Dermis lymphatic vessel endothelial cell (primary cell): ENCODE measurements around the gene RBP3. TPM values are rescaled to one million over a fixed set of nuclear protein-coding genes. Genes with fewer than 3 reads are reported as not detected.

Experiments used
- total RNA-seq: library from RNA; depleted of rRNA; stranded (reverse); fragments of >200 nt; gene quantifications from 2 replicates; pipeline ENCODE4 v1.2.1, GENCODE V29; 2014

RBP3 gene
- total RNA-seq = not detected in 2 replicates

GRCh38 chr10:47348138-47348651, at the start of gene RBP3:
RBP3 (plus strand) TSS chr10:47348363; CDS start chr10:47348485, 122 bp downstream.

GRCh38 chr10:47299611-47300428, 48.3 kb upstream of the RBP3 start, which contains the start of gene GDF10:
GDF10 (plus strand) TSS chr10:47300197; CDS start chr10:47300652, 455 bp downstream.

DNA sequence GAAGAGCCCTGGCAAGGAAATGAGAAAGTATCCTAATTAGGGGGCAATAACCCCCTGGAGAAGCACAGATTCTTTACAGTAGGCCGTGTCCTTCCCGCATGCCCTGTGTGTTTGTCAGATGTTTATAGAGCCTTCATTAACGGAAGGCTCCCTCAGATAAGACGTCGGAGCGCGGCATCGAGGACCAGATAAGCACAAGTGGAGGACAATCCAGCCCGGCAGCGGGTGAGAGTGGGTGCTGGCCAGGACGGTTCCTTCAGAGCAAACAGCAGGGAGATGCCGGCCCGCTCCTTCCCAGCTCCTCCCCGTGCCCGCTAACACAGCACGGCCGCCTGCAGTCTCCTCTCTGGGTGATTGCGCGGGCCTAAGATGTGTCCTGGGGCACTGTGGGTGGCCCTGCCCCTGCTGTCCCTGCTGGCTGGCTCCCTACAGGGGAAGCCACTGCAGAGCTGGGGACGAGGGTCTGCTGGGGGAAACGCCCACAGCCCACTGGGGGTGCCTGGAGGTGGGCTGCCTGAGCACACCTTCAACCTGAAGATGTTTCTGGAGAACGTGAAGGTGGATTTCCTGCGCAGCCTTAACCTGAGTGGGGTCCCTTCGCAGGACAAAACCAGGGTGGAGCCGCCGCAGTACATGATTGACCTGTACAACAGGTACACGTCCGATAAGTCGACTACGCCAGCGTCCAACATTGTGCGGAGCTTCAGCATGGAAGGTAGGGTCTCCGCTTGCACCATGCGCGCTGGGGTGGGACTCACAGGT, 25.7 kb upstream of the RBP3 start, which contains the start of gene GDF2:
TSS of gene GDF2 (plus strand) at position 155 of the 762 bp plus-strand sequence. CDS start at position 370, 215 bp downstream.

GRCh38 chr10:47384148-47384921, 36.2 kb downstream of the RBP3 start, which contains the start of gene ZNF488:
ZNF488 (minus strand) TSS chr10:47384293; CDS start chr10:47368829, 15,464 bp downstream.

Other genes with a start within 250 kb of the RBP3 start
- gene GDF10, start 48.2 kb upstream of the RBP3 start, total RNA-seq = under 0.01 and 0.33 TPM in 2 replicates
- not detected in 2 replicates for gene GDF2, start 25.9 kb upstream of the RBP3 start, total RNA-seq
- 0.09 TPM in 1 of 2 replicates, not detected in the other for gene ZNF488, start 35.9 kb downstream of the RBP3 start, total RNA-seq
- gene ANXA8, start 135.8 kb downstream of the RBP3 start, total RNA-seq = not detected in 2 replicates
- gene FAM25G, start 143.3 kb downstream of the RBP3 start, total RNA-seq = not detected in 2 replicates
- 1.2 and 1.5 TPM in 2 replicates for gene AGAP9, start 175.3 kb downstream of the RBP3 start, total RNA-seq